Muscle layer of colon (tissue), 2 donors: ENCODE data around the gene RNF141.

Experiments
- H3K27ac ChIP-seq: one replicate; pipeline ENCODE4 v1.7.0; 2013; ENCODE audit warnings: low read depth, mild to moderate bottlenecking, low read length, moderate library complexity
- H3K27me3 ChIP-seq, 2 donors: one replicate each; pipeline ENCODE4 v1.7.0; 2013; ENCODE audit warnings: low read length in 2 of 2, mild to moderate bottlenecking in 2 of 2; ENCODE audit not compliant: insufficient read depth in 2 of 2, control insufficient read depth in 1 of 2
- H3K36me3 ChIP-seq: one replicate; pipeline ENCODE4 v1.7.0; 2013; ENCODE audit warnings: mild to moderate bottlenecking, low read length; ENCODE audit not compliant: insufficient read depth
- H3K4me1 ChIP-seq: one replicate; pipeline ENCODE4 v1.7.0; 2013; ENCODE audit warnings: mild to moderate bottlenecking, low read length; ENCODE audit not compliant: insufficient read depth
- H3K4me3 ChIP-seq, 2 donors: one replicate each; pipeline ENCODE4 v1.7.0; 2013; ENCODE audit warnings: low read length in 2 of 2, low read depth in 1 of 2, mild to moderate bottlenecking in 1 of 2, moderate library complexity in 1 of 2
- H3K9ac ChIP-seq: one replicate; pipeline ENCODE4 v1.7.0; 2013; ENCODE audit warnings: low read length
- H3K9me3 ChIP-seq: one replicate; pipeline ENCODE4 v1.7.0; 2013; ENCODE audit warnings: mild to moderate bottlenecking, low read length
- donor health status: abdominal sarcoma.
- donor health status: Adenocarcinoma of cecum.

RNF141 gene

DNA sequence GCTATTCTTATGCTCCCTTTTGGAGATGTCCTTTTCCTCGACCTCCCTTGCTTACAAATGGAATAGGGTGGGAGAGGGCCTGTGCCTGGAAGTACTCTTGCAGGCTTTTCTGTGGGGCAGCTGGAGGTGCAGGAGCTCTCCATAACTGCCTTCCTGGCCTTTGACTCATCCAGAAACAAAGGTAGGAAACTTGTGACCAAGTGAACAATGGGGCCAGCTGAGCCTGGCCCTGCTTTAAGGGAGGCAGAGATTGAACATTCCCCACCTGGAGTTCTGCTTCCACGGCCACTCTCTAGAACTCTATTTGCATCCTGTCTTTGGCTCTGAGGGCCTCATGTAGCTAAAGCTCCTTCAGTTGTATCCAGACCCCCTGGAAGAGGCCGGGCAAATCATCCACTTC lies 32.6 kb upstream of the RNF141 start:
- H3K27ac ChIP-seq, result no peak overlapping the region
- no peak overlapping the region for H3K9ac ChIP-seq
- no peak overlapping the region for H3K4me3 ChIP-seq
- peaks cover 49% of the 10 kb centered on the region for H3K36me3 ChIP-seq
- H3K9me3 ChIP-seq, result no peaks in the 10 kb centered on the region
- no peaks in the 10 kb centered on the region for H3K4me1 ChIP-seq
- no peaks in the 10 kb centered on the region for H3K27me3 ChIP-seq

- Histone ChIP-seq H3K4me3 (no peak overlapping the region), H3K36me3 (peaks cover 44% of the 10 kb centered on the region), H3K9me3 (no peaks in the 10 kb centered on the region), H3K9ac (no peak overlapping the region), H3K4me1 (no peaks in the 10 kb centered on the region), H3K27me3 (no peaks in the 10 kb centered on the region), H3K27ac (no peak overlapping the region)
These were observed 32.0 kb upstream of the RNF141 start for GRCh38 chr11:10573028-10573427.

DNA sequence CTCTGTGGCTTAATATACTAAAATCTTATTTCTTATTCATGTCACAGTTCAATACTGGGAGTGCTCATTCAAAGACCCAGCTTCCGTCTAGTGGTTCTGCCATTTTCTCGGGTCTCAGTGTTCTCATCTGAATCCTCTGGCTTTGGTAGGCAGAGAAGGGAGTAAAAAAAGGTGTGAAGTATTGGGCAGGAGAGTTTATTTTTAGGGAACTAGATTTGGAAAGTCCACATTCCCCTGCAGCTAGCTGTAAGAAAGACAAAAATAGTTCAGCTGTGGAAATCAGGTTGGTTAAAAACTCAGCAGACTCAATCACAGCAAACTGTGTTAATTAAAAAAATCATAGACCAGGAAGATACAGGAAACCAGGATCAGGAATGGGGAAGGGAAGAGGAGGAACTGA lies 31.5 kb upstream of the RNF141 start:
- Histone ChIP-seq H3K4me1 (no peaks in the 10 kb centered on the region), H3K27ac (no peak overlapping the region), H3K9ac (no peak overlapping the region), H3K4me3 (no peak overlapping the region), H3K27me3 (no peaks in the 10 kb centered on the region), H3K36me3 (peaks cover 39% of the 10 kb centered on the region), H3K9me3 (no peaks in the 10 kb centered on the region)

DNA sequence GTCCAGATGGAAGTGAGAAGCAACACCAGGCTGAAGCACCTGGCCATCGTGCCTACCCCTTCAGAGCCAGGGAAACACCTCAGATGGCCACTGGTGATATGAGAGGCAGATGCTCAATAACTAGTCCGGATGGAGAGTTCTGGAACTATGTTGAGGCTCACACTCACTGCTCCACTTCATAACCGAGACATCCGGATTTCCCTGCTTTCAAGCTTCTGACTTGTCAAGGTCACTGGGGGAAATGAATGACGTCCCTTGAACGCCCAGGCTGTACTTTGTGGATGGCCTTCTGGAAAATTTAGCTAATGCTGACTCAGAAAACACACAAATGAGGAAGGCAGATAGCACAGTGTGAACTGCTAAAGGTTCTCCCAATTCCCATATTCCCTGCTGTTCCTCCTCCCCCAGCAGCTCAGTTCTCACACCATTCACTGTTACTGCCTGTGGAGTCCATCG lies 27.5 kb upstream of the RNF141 start, which contains the start of gene LYVE1:
LYVE1 (minus strand) TSS at position 180 of the 456 bp plus-strand sequence; CDS start at position 47, 133 bp downstream.
- Histone ChIP-seq H3K9me3 (no peaks in the 10 kb centered on the region), H3K36me3 (no peaks in the 10 kb centered on the region), H3K4me3 (no peak within 1 kb of the TSS), H3K27ac (no peak within 1 kb of the TSS), H3K4me1 (no peaks in the 10 kb centered on the region), H3K27me3 (no peaks in the 10 kb centered on the region), H3K9ac (no peak within 1 kb of the TSS)

DNA sequence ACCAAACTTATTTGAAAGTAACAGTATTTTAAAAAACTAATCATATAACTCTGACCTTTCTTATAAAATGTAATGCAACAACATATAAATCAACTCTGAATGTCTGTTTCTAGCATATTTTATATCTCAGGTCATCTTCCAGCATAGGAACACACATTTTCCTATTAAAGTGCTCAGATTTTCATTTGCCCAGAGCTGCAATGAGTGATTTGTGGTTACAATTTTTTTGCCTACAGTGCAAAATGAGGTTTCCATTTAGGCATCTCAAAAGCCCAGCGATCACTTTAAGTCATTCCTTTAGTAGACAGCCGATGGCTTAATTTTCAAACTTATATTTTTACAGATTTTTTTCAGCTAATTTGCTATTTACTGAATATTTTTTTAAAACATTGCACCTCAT lies 26.5 kb upstream of the RNF141 start:
- Histone ChIP-seq H3K9me3 (no peaks in the 10 kb centered on the region), H3K4me3 (no peak overlapping the region), H3K36me3 (no peaks in the 10 kb centered on the region), H3K9ac (no peak overlapping the region), H3K4me1 (no peaks in the 10 kb centered on the region), H3K27ac (no peak overlapping the region), H3K27me3 (no peaks in the 10 kb centered on the region)

DNA sequence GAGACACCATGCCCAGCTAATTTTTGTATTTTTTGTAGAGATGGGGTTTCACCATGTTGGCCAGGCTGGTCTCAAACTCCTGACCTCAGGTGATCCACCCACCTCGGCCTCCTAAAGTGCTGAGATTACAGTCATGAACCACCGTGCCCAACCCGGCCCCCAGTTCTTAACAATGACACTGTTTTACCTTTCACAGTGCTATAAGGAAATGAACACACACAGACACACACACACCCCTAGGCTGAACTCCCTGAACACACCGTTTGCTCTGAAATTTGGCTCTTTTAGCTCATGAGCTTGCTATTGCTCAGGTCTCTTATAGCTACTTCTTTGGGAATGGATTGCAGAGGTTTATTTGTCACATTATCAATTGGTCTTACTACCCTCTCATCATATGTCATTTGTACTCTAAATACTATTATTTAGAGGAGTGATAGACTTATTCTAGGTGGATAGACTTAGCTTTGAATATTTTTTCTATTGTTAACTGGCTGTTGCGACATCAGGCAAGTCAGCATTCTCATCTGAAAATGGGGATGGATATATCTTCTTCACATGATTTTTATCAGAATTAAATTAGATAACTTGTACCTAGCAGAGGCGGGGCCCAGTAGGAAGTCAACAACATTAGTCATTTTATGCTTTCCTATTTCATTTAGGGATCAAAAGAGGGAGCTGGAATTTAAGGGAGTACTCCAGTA lies 25.4 kb upstream of the RNF141 start:
- no peak overlapping the region for H3K4me3 ChIP-seq
- no peak overlapping the region for H3K9ac ChIP-seq
- no peaks in the 10 kb centered on the region for H3K27me3 ChIP-seq
- no peaks in the 10 kb centered on the region for H3K4me1 ChIP-seq
- H3K36me3 ChIP-seq, result no peaks in the 10 kb centered on the region
- no peak overlapping the region for H3K27ac ChIP-seq
- H3K9me3 ChIP-seq, result no peaks in the 10 kb centered on the region

DNA sequence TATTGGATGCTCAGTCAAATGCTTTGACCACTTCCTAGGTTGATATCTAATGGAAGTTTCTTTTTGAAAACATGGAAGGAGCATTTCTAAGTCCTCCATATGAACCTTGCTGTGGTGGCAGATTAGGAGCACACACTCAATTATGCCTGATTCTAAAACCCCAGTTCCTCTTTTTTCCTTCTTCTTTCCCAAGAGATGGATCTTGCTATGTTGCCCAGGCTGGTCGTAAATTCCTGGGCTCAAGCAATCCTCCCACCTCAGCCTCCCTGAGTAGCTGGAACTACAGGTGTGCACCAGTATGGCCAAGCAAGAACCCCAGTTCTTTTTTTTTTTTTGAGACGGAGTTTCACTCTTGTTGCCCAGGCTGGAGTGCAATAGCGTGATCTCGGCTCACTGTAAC lies 24.5 kb upstream of the RNF141 start:
- H3K36me3 ChIP-seq, result no peaks in the 10 kb centered on the region
- no peak overlapping the region for H3K27ac ChIP-seq
- no peak overlapping the region for H3K9ac ChIP-seq
- H3K4me3 ChIP-seq, result peak overlapping the region in 1 of 2 donors; percentile 7
- H3K27me3 ChIP-seq, result no peaks in the 10 kb centered on the region
- H3K4me1 ChIP-seq, result no peaks in the 10 kb centered on the region
- no peaks in the 10 kb centered on the region for H3K9me3 ChIP-seq

DNA sequence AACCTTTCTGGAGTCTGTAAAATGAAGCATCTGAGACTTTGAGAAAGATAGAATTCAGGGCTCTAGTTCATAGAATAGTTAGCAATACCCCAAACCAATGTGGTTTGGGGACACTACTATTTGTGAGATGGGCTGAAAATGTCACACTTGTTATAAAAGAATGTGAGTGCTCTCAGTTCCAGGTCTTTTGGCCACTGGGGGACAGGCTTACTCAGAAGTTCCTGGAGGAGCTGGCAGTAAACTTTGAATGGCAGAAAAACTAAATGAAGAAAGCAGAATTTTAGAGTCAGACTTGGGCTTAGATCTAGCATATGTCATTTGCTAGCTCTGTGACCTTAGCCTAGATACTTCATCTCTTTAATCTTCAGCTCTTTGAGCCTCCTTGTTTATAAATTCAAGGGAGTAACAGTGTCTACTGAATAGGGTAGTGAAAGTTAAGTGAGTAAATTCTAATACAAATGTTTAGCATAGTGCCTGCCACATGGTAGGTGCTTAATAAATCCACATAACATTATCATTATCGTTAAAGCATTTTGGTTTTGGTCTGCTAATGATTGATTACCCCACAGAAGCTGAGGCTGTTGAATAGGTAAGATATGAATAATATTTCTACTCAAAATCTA lies 23.8 kb upstream of the RNF141 start:
- Histone ChIP-seq H3K4me1 (no peaks in the 10 kb centered on the region), H3K27me3 (no peaks in the 10 kb centered on the region), H3K9me3 (no peaks in the 10 kb centered on the region), H3K9ac (no peak overlapping the region), H3K4me3 (peak overlapping the region in 1 of 2 donors; percentile 7), H3K27ac (no peak overlapping the region), H3K36me3 (no peaks in the 10 kb centered on the region)

- Histone ChIP-seq H3K9ac (no peak overlapping the region), H3K4me1 (no peaks in the 10 kb centered on the region), H3K27me3 (no peaks in the 10 kb centered on the region), H3K9me3 (no peaks in the 10 kb centered on the region), H3K36me3 (no peaks in the 10 kb centered on the region), H3K4me3 (no peak overlapping the region), H3K27ac (no peak overlapping the region)
These were observed 23.0 kb upstream of the RNF141 start for GRCh38 chr11:10564030-10564429.

DNA sequence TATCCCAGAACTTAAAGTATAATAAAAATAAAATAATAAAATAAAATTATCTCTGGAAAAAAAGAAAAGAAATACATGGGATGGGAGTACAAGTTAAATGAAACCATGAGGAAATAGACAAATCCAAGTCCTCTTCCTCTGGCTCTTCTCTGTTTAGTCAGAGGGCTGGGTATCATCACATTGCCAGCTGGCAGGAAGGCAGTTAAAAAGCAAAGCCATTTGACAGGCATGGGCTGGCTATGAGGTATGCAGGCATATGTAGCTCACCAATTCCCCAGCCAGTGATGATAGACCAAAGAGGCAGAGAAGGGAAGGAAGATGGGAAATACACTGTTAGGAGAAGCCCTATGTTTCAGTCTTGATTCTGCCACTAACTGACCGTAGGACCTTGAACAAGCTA lies 21.0 kb upstream of the RNF141 start:
- Histone ChIP-seq H3K9me3 (no peaks in the 10 kb centered on the region), H3K4me1 (no peaks in the 10 kb centered on the region), H3K27me3 (no peaks in the 10 kb centered on the region), H3K9ac (no peak overlapping the region), H3K4me3 (no peak overlapping the region), H3K36me3 (no peaks in the 10 kb centered on the region), H3K27ac (no peak overlapping the region)

GRCh38 chr11:10561043-10561818 lies 20.2 kb upstream of the RNF141 start:
- no peaks in the 10 kb centered on the region for H3K36me3 ChIP-seq
- no peaks in the 10 kb centered on the region for H3K4me1 ChIP-seq
- no peaks in the 10 kb centered on the region for H3K9me3 ChIP-seq
- H3K4me3 ChIP-seq, result no peak overlapping the region
- H3K9ac ChIP-seq, result no peak overlapping the region
- no peaks in the 10 kb centered on the region for H3K27me3 ChIP-seq
- H3K27ac ChIP-seq, result no peak overlapping the region
